PC-3 (cell line): Measurements from ENCODE around the gene PCK2.

ENCODE experiments used
- EZH2 ChIP-seq: fragments of 300-600 bp; sonication (generic); IDR thresholded peaks from one replicate; pipeline ENCODE4 v1.6.1; 2017; ENCODE audit warnings: antibody characterized with exemption, mild to moderate bottlenecking, low read length; ENCODE audit not compliant: unreplicated experiment
- EZH2phosphoT487 ChIP-seq: fragments of 300-600 bp; sonication (generic); IDR thresholded peaks from 2 replicates; pipeline ENCODE4 v1.6.1; 2018; ENCODE audit warnings: mild to moderate bottlenecking, antibody characterized with exemption, low read length, borderline replicate concordance
- TF ChIP-seq, protein P1 (sequence below): fragments of 300-600 bp; sonication (generic); conservative IDR thresholded peaks from 2 replicates; pipeline ENCODE4 v1.5.1; 2017; ENCODE audit warnings: antibody characterized with exemption, low read depth, mild to moderate bottlenecking, low read length

- TF ChIP-seq, protein P1, sequence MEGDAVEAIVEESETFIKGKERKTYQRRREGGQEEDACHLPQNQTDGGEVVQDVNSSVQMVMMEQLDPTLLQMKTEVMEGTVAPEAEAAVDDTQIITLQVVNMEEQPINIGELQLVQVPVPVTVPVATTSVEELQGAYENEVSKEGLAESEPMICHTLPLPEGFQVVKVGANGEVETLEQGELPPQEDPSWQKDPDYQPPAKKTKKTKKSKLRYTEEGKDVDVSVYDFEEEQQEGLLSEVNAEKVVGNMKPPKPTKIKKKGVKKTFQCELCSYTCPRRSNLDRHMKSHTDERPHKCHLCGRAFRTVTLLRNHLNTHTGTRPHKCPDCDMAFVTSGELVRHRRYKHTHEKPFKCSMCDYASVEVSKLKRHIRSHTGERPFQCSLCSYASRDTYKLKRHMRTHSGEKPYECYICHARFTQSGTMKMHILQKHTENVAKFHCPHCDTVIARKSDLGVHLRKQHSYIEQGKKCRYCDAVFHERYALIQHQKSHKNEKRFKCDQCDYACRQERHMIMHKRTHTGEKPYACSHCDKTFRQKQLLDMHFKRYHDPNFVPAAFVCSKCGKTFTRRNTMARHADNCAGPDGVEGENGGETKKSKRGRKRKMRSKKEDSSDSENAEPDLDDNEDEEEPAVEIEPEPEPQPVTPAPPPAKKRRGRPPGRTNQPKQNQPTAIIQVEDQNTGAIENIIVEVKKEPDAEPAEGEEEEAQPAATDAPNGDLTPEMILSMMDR, result no peak
- TF ChIP-seq EZH2phosphoT487, result no peak
- no peak for TF ChIP-seq EZH2
These were observed 42.8 kb upstream of the PCK2 start for GRCh38 chr14:24051176-24051788.
